ENCODE results near the gene FGD5. TPM values are rescaled to one million over a fixed set of nuclear protein-coding genes. Genes with fewer than 3 reads are reported as not detected.
A peak's percentile ranks its signal among the peaks of the same experiment; 100 is the strongest.

The FGD5 gene
- total RNA-seq, 1 donor from 2014 or later, result 16.3 TPM

- ATAC-seq, result peak; percentile 18
- no peak for DNase-seq
- intact Hi-C loops (cut with micrococcal nuclease), result no loop called here
These were observed 4.1 kb downstream of the FGD5 start for GRCh38 chr3:14822670-14823390.

DNA sequence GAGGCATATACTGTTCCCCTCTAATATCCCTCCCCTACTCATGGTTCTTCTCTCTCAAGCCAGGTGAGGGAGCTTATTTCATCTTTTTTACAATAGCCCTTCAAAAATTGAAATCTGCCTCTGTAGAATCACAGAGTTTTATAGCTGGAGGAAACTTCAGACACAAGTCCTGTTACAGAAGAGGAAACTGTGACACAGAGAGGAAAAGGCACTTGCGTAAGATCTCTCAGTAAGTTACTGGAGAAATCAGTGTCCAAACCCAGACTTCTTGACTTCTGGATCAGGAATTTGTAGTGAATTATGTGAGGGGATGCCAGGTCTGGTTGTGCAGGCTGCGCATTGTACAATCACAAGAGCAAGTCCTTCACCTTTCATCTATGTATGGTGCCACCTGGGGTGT is 4.6 kb downstream of the FGD5 start:
- intact Hi-C loops (cut with micrococcal nuclease), result no loop called here
- no peak for DNase-seq
- ATAC-seq, result peak; percentile 47

- DNase-seq (no peak), ATAC-seq (no peak)
- intact Hi-C loops (cut with micrococcal nuclease), result no loop called here
These were observed 5.3 kb downstream of the FGD5 start for GRCh38 chr3:14823910-14824629.

- ATAC-seq (no peak), DNase-seq (no peak)
- intact Hi-C loops (cut with micrococcal nuclease), result no loop called here
These were observed 5.9 kb downstream of the FGD5 start for GRCh38 chr3:14824646-14825045.

DNA sequence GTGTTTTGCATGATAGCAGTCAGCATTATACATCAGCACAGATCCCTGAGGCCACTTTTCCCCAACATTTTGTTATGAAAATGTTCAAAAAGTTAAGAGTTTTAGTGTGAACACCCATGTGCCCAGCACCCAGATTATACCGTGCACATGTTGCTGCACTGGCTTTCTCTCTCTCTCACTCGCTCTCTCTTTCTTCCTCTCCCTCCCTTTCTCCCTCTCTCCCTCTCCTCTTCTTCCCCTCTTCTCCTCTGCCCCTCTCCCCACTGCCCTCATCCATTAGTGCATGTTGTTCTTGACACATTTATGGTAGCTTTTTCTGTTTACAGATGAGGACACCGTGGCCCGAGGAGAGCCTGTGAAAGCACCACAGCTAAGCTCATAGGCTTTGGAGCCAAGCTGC is 7.3 kb downstream of the FGD5 start:
- DNase-seq (no peak), ATAC-seq (no peak)
- intact Hi-C loops (cut with micrococcal nuclease), result no loop called here

- DNase-seq (no peak), ATAC-seq (no peak)
- intact Hi-C loops (cut with micrococcal nuclease), result no loop called here
These were observed 9.0 kb downstream of the FGD5 start for GRCh38 chr3:14827776-14828175.

DNA sequence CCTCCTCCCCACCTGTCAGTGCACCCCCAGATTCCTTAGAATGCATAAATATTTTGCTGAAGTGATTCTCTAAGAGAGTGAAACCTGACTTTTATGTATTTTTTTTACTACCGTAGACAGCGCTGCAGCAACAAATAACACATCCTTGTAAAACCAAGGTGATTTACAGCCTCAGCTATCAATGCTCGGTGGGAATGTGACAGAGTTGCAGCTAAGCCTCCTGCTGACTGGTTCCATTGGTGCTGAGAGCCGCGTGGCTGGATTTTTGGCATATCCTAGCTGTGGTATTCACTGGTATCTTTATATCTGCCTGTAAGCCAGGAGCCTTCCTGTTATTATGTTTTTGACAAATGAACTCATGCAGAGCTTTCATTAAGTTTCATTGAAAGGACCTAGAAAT is 11.0 kb downstream of the FGD5 start:
- ATAC-seq (no peak), DNase-seq (no peak)
- intact Hi-C loops (cut with micrococcal nuclease), result no loop called here

DNA sequence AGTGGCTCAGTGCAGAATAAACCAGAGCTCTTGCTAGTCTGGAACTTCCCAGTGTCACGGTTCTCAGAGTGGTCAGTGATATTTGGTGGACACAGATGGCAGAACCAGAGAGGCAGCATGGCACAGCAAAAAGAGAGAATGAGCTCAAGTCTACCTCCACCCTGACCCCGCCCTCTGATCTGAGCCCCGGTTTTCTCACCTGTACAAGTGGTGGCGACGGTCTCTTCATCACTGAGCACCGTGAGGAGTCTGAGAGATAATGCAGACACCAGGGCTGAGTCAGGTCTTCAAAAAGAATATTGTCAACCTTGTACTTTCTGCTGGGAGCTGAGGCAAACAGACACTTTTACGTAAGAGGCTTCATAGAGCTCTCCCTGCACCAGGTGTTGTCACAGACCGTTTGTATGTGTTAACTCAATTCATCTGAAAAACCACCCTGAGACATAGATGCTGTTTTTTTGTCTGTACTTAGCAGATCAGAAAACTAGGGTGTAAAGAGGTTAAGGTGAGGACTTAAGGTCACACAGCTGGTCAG is 13.2 kb downstream of the FGD5 start:
- intact Hi-C loops (cut with micrococcal nuclease), result no loop called here
- ATAC-seq (no peak), DNase-seq (no peak)

- DNase-seq, result no peak
- intact Hi-C loops (cut with micrococcal nuclease), result no loop called here
- ATAC-seq, result no peak
These were observed 14.4 kb downstream of the FGD5 start for GRCh38 chr3:14832975-14833722.

DNA sequence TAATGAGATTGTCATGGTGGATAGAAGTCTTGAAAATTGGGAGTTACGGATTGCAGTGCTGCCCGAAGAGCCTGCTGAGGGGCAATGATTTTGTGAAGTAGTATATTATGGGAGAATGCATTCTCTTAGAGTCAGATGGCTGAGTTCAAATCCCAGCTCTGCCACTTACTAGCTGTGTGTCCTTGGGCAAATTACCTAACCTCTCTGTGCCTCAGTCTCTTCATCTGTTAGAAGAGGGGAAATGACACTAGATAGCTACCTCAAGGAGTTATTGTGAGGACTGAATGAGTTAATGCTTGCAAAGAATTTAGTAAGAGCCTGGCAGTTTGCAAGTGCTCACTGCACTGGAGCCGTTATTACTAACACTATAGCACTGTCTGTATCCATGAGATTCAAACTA is 15.4 kb downstream of the FGD5 start:
- no peak for ATAC-seq
- no peak for DNase-seq
- intact Hi-C loops (cut with micrococcal nuclease), result no loop called here

DNA sequence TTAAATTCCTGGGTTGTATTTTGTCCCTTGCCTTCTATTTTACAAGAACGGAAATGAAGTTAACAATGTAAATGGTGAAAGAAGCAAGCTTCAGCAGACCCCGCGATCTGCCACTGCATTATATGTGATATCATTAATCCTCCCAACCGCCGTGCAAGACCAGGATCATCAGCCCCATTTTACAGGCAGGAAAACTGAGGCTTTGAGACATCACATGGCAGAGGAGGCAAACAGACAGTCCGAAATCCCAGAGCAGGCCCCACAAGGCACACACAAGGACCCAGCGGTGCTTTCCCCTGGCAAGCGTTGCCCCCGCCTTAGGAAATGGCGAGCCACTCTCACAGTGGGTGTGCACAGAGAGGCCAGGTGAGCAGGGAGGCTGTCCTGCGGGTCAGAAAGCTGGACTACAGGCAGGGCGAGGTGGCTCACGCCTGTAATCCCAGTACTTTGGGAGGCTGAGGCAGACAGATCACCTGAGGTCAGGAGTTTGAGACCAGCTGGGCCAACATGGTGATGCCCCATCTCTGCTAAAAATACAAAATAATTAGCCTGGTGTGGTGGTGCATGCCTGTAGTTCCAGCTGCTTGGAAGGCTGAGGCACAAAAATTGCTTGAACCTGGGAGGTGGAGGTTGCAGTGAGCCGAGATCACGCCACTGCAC is 16.2 kb downstream of the FGD5 start:
- ATAC-seq (no peak), DNase-seq (no peak)
- intact Hi-C loops (cut with micrococcal nuclease), result no loop called here

- DNase-seq, result peak; percentile 85
- intact Hi-C loops (cut with micrococcal nuclease), result no loop called here
- ATAC-seq, result peak; percentile 84
These were observed 17.3 kb downstream of the FGD5 start for GRCh38 chr3:14836049-14836468.

GRCh38 chr3:14837186-14837877 is 18.6 kb downstream of the FGD5 start:
- ATAC-seq (peak; percentile 33), DNase-seq (no peak)
- intact Hi-C loops (cut with micrococcal nuclease), result no loop called here

GRCh38 chr3:14837878-14838258 is 19.1 kb downstream of the FGD5 start:
- ATAC-seq, result peak; percentile 49
- intact Hi-C loops (cut with micrococcal nuclease), result no loop called here
- peak; percentile 50 for DNase-seq

DNA sequence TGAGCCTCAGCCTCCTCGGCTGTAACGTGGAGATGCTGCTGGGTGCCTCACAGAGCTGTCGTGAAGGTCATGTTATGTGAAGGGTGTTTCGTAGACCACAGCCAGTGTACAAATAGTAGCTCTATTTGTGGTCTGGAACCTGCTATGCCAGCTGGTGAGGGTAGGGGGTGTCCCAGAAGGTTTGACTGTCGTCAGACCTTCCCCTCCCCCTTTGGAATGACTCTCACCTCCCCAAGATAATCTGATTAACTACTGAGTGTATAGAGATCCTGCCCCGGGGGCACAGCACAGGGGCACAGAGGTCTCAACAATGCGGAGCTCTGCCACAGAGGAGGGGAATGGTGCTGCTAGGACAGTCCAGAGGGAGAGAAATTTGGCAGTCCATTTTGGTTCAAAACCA is 20.5 kb downstream of the FGD5 start:
- ATAC-seq, result no peak
- intact Hi-C loops (cut with micrococcal nuclease), result no loop called here
- DNase-seq, result no peak

GRCh38 chr3:14841836-14842235 is 23.1 kb downstream of the FGD5 start:
- ATAC-seq (peak; percentile 38), DNase-seq (peak; percentile 40)
- intact Hi-C loops (cut with micrococcal nuclease), result no loop called here

DNA sequence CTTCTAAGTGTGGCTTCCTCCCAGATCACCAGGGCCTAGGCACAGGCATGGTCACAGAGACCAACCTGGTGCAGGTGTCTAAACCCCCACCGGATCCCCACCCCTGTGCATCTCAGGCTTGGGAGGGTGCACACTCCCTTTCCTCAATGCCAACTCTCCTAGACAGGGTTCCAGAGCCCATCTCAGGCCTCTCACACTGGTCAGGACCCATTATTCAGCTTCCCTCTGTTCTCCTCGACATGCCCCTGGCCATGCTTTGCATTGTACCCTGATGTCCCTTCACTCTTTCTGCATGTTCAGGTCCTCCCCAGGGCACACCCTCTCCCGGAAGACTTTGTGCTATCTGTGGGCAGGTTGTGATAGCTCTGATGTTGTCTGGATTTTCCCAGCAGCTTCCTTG is 23.5 kb downstream of the FGD5 start:
- DNase-seq (no peak), ATAC-seq (no peak)
- intact Hi-C loops (cut with micrococcal nuclease), result no loop called here

- intact Hi-C loops (cut with micrococcal nuclease), result no loop called here
- no peak for DNase-seq
These were observed 24.6 kb downstream of the FGD5 start for GRCh38 chr3:14843321-14843720.

More at GRCh38 chr3:14843321-14843720, 24.6 kb downstream of the FGD5 start:
- no peak for ATAC-seq
